Stimulated activated naive B cell treated with anti-CD40 and anti-IgM and Interleukin-4, amounts not matched to agents 10 μg/mL and 1 μg/mL and 100 μg/mL, for 72 hours (primary cell): ENCODE results near the gene CIP2A.

Source experiments
- ATAC-seq, 2 donors: fragments of 150-1000 bp; cut with Tn5 transposase; replicated peaks; 2 replicates each; pipeline ENCODE4 v1.10.0; 2021; ENCODE audit warnings: moderate library complexity in 1 of 2
- DNase-seq: peaks from one replicate; pipeline ENCODE4 v3.0.0; 2021
- H3K27ac Mint-ChIP-seq: one replicate; pipeline ENCODE4 v1.8.0; 2022; ENCODE audit warnings: mild to moderate bottlenecking, mixed read lengths
- H3K27me3 Mint-ChIP-seq, 2 donors: one replicate each; pipeline ENCODE4 v1.8.0; 2022; ENCODE audit warnings: mixed read lengths in 2 of 2
- H3K36me3 Mint-ChIP-seq, 2 donors: one replicate each; pipeline ENCODE4 v1.8.0; 2022; ENCODE audit warnings: mixed read lengths in 2 of 2, mild to moderate bottlenecking in 1 of 2
- H3K4me1 Mint-ChIP-seq, 2 donors: one replicate each; pipeline ENCODE4 v1.8.0; 2022; ENCODE audit warnings: mixed read lengths in 2 of 2, mild to moderate bottlenecking in 1 of 2
- H3K4me3 Mint-ChIP-seq, 2 donors: one replicate each; pipeline ENCODE4 v1.8.0; 2022; ENCODE audit warnings: mild to moderate bottlenecking in 2 of 2, mixed read lengths in 2 of 2, moderate library complexity in 1 of 2
- H3K9me3 Mint-ChIP-seq, 2 donors: one replicate each; pipeline ENCODE4 v1.8.0; 2022; ENCODE audit warnings: mixed read lengths in 2 of 2, mild to moderate bottlenecking in 1 of 2

The CIP2A gene

DNA sequence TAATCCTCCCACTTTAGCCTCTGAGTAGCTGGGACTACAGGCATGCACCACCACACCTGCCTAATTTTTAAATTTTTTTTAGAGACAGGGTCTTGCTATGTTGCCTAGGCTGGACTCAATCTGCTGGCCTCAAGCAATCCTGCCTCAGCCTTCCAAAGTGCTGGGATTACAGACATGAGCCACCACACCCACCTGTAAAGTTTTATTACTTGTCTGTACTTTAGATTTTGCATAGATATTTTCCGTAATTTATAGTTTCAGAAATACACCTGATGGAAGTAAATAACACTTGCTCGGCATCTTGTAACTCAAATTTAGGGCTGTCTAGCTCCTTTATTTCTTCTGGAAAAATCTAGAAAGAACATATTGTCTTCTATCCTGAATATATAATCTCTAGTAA is 6.1 kb upstream of the CIP2A start:
- Mint-ChIP-seq H3K27ac (peak overlapping the region; percentile 43), H3K4me1 (peaks cover 23 to 39% of the 10 kb centered on the region in 2 donors), H3K9me3 (no peaks in the 10 kb centered on the region), H3K27me3 (no peaks in the 10 kb centered on the region), H3K36me3 (no peaks in the 10 kb centered on the region), H3K4me3 (no peak overlapping the region)
- ATAC-seq (no peak), DNase-seq (no peak)

- H3K9me3 Mint-ChIP-seq = no peaks in the 10 kb centered on the region
- no peaks in the 10 kb centered on the region for H3K27me3 Mint-ChIP-seq
- no peak for DNase-seq
- H3K4me1 Mint-ChIP-seq = peaks cover 18 to 39% of the 10 kb centered on the region in 2 donors
- H3K27ac Mint-ChIP-seq = peak overlapping the region; percentile 99
- peaks cover 0 to 4% of the 10 kb centered on the region in 2 donors for H3K36me3 Mint-ChIP-seq
- peak overlapping the region; percentile 97 to 99 for H3K4me3 Mint-ChIP-seq
- no peak for ATAC-seq
Measured at GRCh38 chr3:108590460-108590859, 1.2 kb upstream of the CIP2A start.

DNA sequence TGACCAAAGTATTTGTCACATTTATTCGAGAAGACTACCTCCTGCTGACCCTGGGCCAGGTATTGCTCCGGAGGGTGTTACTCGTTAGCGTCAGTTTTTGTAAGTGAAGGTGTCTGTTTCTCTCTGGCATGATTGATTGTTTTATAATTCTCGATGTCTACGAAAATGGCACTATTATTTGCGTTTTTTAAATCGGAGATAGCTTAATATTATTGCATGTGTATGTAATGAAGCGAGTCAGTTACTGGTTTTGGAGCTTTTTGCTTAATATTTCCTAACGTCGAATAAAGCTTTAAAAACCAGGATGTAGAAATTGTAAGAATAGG is 723 bp upstream of the CIP2A start:
- Mint-ChIP-seq H3K27me3 (no peaks in the 10 kb centered on the region), H3K9me3 (no peaks in the 10 kb centered on the region), H3K4me1 (peaks cover 18 to 34% of the 10 kb centered on the region in 2 donors), H3K4me3 (peak overlapping the region; percentile 97 to 99), H3K27ac (peak overlapping the region; percentile 99), H3K36me3 (peaks cover 4 to 6% of the 10 kb centered on the region in 2 donors)
- DNase-seq = no peak
- no peak for ATAC-seq

DNA sequence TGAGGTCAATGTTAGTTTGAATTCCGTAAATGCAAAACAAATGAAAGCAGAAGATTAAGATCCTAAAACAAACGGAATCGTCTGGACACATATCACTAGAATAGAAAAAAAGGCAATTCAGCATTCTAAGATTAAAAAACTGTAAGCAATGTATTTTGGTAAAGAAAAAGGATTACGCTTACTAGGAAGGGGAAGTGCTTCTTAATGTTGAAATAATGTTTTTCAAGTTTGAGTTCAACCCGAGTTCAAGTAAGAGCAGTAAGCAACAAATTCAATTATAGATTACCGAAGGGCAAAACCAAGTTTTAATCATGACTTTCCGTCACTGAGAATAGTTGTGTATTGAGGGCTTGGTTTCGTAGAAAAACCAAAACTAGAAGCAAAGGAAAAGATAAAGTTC is 637 bp downstream of the CIP2A start:
- Mint-ChIP-seq H3K36me3 (peaks cover 4 to 6% of the 10 kb centered on the region in 2 donors), H3K4me1 (peaks cover 18 to 34% of the 10 kb centered on the region in 2 donors), H3K27me3 (no peaks in the 10 kb centered on the region), H3K4me3 (peak overlapping the region; percentile 97 to 99), H3K9me3 (no peaks in the 10 kb centered on the region), H3K27ac (peak overlapping the region; percentile 99)
- no peak for DNase-seq
- ATAC-seq = no peak

DNA sequence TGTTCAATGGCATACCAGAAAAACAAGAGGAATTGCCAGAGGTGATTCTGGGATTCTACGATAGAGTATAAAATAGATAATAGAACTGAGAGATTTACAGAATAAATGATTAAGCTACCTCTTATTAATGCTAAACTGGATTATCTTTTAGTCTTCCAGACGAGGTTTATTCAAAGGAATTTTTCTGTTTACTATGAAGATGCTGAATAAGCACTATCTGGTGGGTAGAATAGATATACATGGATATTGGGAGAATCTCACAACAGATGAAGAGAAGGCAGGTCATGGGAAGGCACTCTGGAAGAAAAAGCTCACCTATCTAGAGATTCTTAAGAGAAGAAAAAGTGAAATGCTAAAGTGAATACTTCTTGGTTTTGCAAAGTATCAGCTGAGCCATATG is 11.2 kb downstream of the CIP2A start:
- H3K9me3 Mint-ChIP-seq = peaks cover 1 to 4% of the 10 kb centered on the region in 2 donors
- ATAC-seq (no peak), DNase-seq (no peak)
- H3K4me3 Mint-ChIP-seq = no peak overlapping the region
- peaks cover 21 to 31% of the 10 kb centered on the region in 2 donors for H3K36me3 Mint-ChIP-seq
- peaks cover 0 to 1% of the 10 kb centered on the region in 2 donors for H3K4me1 Mint-ChIP-seq
- H3K27me3 Mint-ChIP-seq = no peaks in the 10 kb centered on the region
- H3K27ac Mint-ChIP-seq = no peak overlapping the region

GRCh38 chr3:108569336-108569735 is 19.9 kb downstream of the CIP2A start:
- Mint-ChIP-seq H3K36me3 (peaks cover 18 to 25% of the 10 kb centered on the region in 2 donors), H3K27me3 (no peaks in the 10 kb centered on the region), H3K4me1 (peaks cover 0 to 6% of the 10 kb centered on the region in 2 donors), H3K9me3 (peaks cover 1 to 4% of the 10 kb centered on the region in 2 donors), H3K4me3 (no peak overlapping the region), H3K27ac (no peak overlapping the region)
- ATAC-seq = no peak
- no peak for DNase-seq

- Mint-ChIP-seq H3K27me3 (no peaks in the 10 kb centered on the region), H3K4me3 (no peak overlapping the region), H3K27ac (no peak overlapping the region), H3K36me3 (peaks cover 7 to 9% of the 10 kb centered on the region in 2 donors), H3K4me1 (peaks cover 0 to 6% of the 10 kb centered on the region in 2 donors), H3K9me3 (no peaks in the 10 kb centered on the region)
- ATAC-seq (no peak), DNase-seq (no peak)
Measured at GRCh38 chr3:108566599-108566998, 22.6 kb downstream of the CIP2A start.

- Mint-ChIP-seq H3K4me3 (no peak overlapping the region), H3K36me3 (peaks cover 9 to 15% of the 10 kb centered on the region in 2 donors), H3K27me3 (no peaks in the 10 kb centered on the region), H3K9me3 (no peaks in the 10 kb centered on the region), H3K27ac (no peak overlapping the region), H3K4me1 (peaks cover 0 to 6% of the 10 kb centered on the region in 2 donors)
- DNase-seq = no peak
- no peak for ATAC-seq
Measured at GRCh38 chr3:108565506-108565905, 23.7 kb downstream of the CIP2A start.

DNA sequence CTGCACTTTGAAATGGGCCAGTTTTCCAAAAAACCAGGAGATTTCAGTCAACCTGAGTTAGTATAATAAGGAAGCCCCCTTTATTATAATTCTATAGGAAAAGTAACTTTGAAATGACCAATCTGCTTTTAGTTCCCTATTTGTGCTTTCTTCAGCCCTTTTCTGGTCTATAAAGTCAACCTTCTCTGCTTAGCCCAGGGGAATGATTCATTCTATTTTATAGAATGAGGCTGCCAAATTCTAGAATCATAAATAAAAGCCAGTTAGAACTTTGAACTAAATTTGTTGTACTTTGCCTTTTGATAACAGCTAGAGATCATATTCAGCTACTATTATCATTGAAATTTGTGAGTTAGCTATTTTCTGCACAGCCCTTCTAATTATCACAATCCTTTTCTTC is 24.7 kb downstream of the CIP2A start:
- no peak for ATAC-seq
- no peak for DNase-seq
- Mint-ChIP-seq H3K4me3 (no peak overlapping the region), H3K27ac (no peak overlapping the region), H3K9me3 (no peaks in the 10 kb centered on the region), H3K27me3 (no peaks in the 10 kb centered on the region), H3K36me3 (peaks cover 6 to 15% of the 10 kb centered on the region in 2 donors), H3K4me1 (peaks cover 0 to 6% of the 10 kb centered on the region in 2 donors)

DNA sequence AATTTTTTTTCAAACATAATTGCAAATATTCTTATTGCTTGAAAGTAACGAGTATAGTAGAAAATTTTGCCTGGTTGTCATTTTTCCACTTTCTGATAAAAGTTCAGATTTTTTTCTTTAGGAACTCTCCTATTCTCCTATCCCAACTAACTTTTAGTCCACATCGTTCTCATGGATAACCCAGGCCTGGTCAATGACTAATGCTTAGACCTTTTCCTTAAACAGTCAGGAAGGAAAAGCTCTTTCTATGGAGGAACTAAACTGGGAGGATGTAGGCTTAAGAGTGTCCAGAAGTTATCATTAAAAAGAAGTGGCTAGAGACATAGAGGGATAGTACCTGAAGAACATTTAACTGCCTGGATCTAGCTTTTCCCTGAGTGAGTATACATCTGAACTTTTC is 26.7 kb downstream of the CIP2A start:
- H3K27me3 Mint-ChIP-seq = no peaks in the 10 kb centered on the region
- H3K4me1 Mint-ChIP-seq = peaks cover 0 to 6% of the 10 kb centered on the region in 2 donors
- H3K9me3 Mint-ChIP-seq = no peaks in the 10 kb centered on the region
- no peak overlapping the region for H3K27ac Mint-ChIP-seq
- H3K4me3 Mint-ChIP-seq = no peak overlapping the region
- ATAC-seq (no peak), DNase-seq (no peak)
- H3K36me3 Mint-ChIP-seq = peaks cover 11 to 25% of the 10 kb centered on the region in 2 donors

- peaks cover 9 to 10% of the 10 kb centered on the region in 2 donors for H3K4me1 Mint-ChIP-seq
- DNase-seq = no peak
- no peak for ATAC-seq
- H3K27me3 Mint-ChIP-seq = no peaks in the 10 kb centered on the region
- no peaks in the 10 kb centered on the region for H3K9me3 Mint-ChIP-seq
- no peak overlapping the region for H3K27ac Mint-ChIP-seq
- no peak overlapping the region for H3K4me3 Mint-ChIP-seq
- H3K36me3 Mint-ChIP-seq = peaks cover 15 to 32% of the 10 kb centered on the region in 2 donors
Measured at GRCh38 chr3:108555966-108556581, 33.2 kb downstream of the CIP2A start.

GRCh38 chr3:108554913-108555571 is 34.2 kb downstream of the CIP2A start:
- Mint-ChIP-seq H3K4me1 (peaks cover 9 to 10% of the 10 kb centered on the region in 2 donors), H3K36me3 (peaks cover 14 to 30% of the 10 kb centered on the region in 2 donors), H3K9me3 (no peaks in the 10 kb centered on the region), H3K4me3 (no peak overlapping the region), H3K27ac (no peak overlapping the region), H3K27me3 (no peaks in the 10 kb centered on the region)
- ATAC-seq (no peak), DNase-seq (no peak)

- no peak overlapping the region for H3K4me3 Mint-ChIP-seq
- peaks cover 11 to 29% of the 10 kb centered on the region in 2 donors for H3K36me3 Mint-ChIP-seq
- DNase-seq = no peak
- H3K27ac Mint-ChIP-seq = no peak overlapping the region
- no peaks in the 10 kb centered on the region for H3K27me3 Mint-ChIP-seq
- no peaks in the 10 kb centered on the region for H3K9me3 Mint-ChIP-seq
- H3K4me1 Mint-ChIP-seq = peaks cover 9 to 10% of the 10 kb centered on the region in 2 donors
- ATAC-seq = no peak
Measured at GRCh38 chr3:108554229-108554628, 35.0 kb downstream of the CIP2A start.

DNA sequence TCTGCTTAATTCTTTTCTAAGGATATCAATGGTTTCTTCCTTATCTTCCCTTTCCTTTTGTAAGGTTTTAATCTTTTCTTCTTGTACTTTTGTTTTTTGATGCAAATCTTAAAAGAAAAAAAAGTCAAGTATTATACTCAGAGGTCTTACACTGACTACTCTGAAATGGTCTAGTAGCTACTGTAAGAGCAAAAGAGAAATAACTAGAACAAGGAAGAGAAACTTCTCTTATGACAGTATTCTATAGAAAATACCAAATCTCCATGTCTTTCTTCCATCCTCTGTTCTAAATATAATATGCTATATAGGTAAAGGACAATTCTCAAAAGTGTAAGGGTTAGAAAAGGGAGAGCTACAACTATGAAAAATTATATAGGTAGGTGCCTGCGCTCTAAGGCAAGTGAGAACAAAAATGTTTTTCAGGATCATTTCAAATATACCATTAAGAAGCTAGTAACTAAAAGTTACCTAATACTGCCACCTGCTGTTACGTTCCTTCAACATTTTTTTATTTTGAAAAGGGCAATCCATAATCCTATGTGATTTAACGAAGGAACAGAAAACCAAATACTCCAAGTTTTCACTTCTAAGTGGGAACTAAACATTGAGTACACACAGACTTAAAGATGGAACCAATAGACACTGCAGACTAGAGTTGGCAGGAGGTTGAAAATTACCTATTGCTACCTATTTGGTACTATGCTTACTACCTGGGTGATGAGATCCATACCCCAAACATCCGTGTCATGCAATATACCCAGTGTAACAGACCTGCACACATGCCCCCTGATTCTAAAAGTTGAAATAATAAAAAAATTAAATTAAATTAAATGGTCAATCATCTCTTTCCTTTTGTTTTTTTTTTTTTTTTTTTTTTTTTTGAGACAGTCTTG is 36.7 kb downstream of the CIP2A start:
- Mint-ChIP-seq H3K27ac (no peak overlapping the region), H3K36me3 (peaks cover 9 to 23% of the 10 kb centered on the region in 2 donors), H3K27me3 (no peaks in the 10 kb centered on the region), H3K4me1 (peaks cover 9 to 10% of the 10 kb centered on the region in 2 donors), H3K9me3 (no peaks in the 10 kb centered on the region), H3K4me3 (no peak overlapping the region)
- DNase-seq (no peak), ATAC-seq (peak; percentile 51 to 67)
